Body of pancreas (tissue), 4 donors: Measurements from ENCODE around the gene FAM83E. TPM values are rescaled to one million over a fixed set of nuclear protein-coding genes. Genes with fewer than 3 reads are reported as not detected.

ENCODE experiments used
- ATAC-seq: fragments of 150-250 bp; one replicate; pipeline ENCODE4 v1.9.1; 2016
- DNase-seq, 4 donors: peaks; one replicate each; pipeline ENCODE4 v3.0.0-alpha.2; 2019
- H3K27ac ChIP-seq, 4 donors: fragments of 200-600 bp; sonication (generic); 1 replicate in 3 of 4; 2 replicates in 1 of 4; pipeline versions ENCODE4 v1.5.1 to v1.6.1; 2016 to 2019; ENCODE audit warnings: mild to moderate bottlenecking in 1 of 4, mixed read lengths in 1 of 4, moderate library complexity in 1 of 4
- H3K27me3 ChIP-seq, 2 donors: fragments of 200-600 bp; sonication (generic); one replicate each; pipeline ENCODE4 v1.6.0; 2016; ENCODE audit warnings: mild to moderate bottlenecking in 1 of 2
- H3K36me3 ChIP-seq, 2 donors: fragments of 200-600 bp; sonication (generic); replicated peaks in 1 of 2; 2 replicates each; pipeline ENCODE4 v1.5.1; 2016; ENCODE audit warnings: low read depth in 2 of 2; ENCODE audit not compliant: insufficient read depth in 1 of 2
- H3K4me1 ChIP-seq: fragments of 200-600 bp; sonication (generic); one replicate; pipeline ENCODE4 v1.6.0; 2016
- H3K4me3 ChIP-seq, 2 donors: fragments of 200-600 bp; sonication (generic); 1 replicate in 1 of 2; 2 replicates in 1 of 2; pipeline ENCODE4 v1.5.1; 2016 to 2019
- H3K9me3 ChIP-seq, 3 donors: fragments of 200-600 bp; sonication (generic); 1 replicate in 2 of 3; 2 replicates in 1 of 3; pipeline ENCODE4 v1.5.1; 2016
- CTCF ChIP-seq, 7 experiments: fragments of 450-650 bp in 4 of 7; fragments of 200-600 bp in 3 of 7; sonication (generic) in 3 of 7; IDR thresholded peaks; one replicate each; pipeline ENCODE4 v1.5.1; 2016 to 2019; ENCODE audit warnings: antibody characterized with exemption in 7 of 7
- POLR2A ChIP-seq, 3 donors: fragments of 450-650 bp; IDR thresholded peaks; one replicate each; pipeline ENCODE4 v1.6.1; 2016; ENCODE audit warnings: antibody characterized with exemption in 3 of 3, mild to moderate bottlenecking in 2 of 3
- WGBS, 2 donors: methylation state at CpG; one replicate each; pipeline ENCODE4 v1.1.5; 2017; 5-methylcytosine and 5-hydroxymethylcytosine counted together
- intact Hi-C: fragments of 100-400 bp; cut with DNase I; formaldehyde crosslinking; loops from one replicate; pipeline ENCODE4 v1.15.1; 2023
- total RNA-seq, 2 donors: library from RNA; depleted of rRNA; stranded (reverse); fragments of >200 nt; gene quantifications; one replicate each; pipeline ENCODE4 v1.1.0, GENCODE V29; 2016

The FAM83E gene
- total RNA-seq, 2 donors from 2014 or later: 0.33 to 4.2 TPM

- Histone ChIP-seq H3K4me1 (peaks cover 31% of the 10 kb centered on the region), H3K36me3 (no peaks in the 10 kb centered on the region), H3K27ac (no peak overlapping the region), H3K9me3 (no peaks in the 10 kb centered on the region), H3K4me3 (no peak overlapping the region), H3K27me3 (no peaks in the 10 kb centered on the region)
- WGBS, 2 donors: 62 to 71% methylated on average over 3 to 4 of the region's 4 CpGs
- TF ChIP-seq CTCF (IDR thresholded peaks at IDR 0.05): no peak
- no peak for TF ChIP-seq POLR2A (IDR thresholded peaks at IDR 0.05)
- DNase-seq (no peak), ATAC-seq (no peak)
- intact Hi-C loops: no loop called here
Observed at GRCh38 chr19:48644355-48644754, 29.5 kb upstream of the FAM83E start.

DNA sequence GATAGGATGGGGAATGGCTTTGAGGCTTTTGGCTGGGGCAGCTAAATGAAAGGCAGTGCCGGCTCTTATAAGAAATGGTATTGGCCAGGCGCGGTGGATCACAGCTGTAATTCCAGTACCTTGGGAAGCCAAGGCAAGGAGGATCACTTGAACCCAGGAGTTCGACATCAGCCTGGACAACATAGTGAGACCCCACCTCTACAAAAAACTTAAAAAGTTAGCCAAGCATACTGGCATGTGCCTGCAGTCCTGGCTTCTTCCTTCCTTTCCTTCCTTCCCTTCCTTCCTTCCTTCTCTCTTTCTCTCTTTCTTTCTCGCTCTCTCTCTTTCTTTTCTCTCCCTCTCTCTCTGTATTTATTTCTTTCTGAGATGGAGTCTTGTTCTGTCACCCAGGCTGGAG, 28.0 kb upstream of the FAM83E start:
- no peaks in the 10 kb centered on the region for H3K36me3 ChIP-seq
- H3K9me3 ChIP-seq: no peaks in the 10 kb centered on the region
- WGBS, 2 donors: 78 to 89% methylated on average over 5 of the region's 5 CpGs
- intact Hi-C loops: no loop called here
- H3K27me3 ChIP-seq: no peaks in the 10 kb centered on the region
- DNase-seq: no peak
- H3K4me1 ChIP-seq: peaks cover 40% of the 10 kb centered on the region
- TF ChIP-seq CTCF (IDR thresholded peaks at IDR 0.05) (no peak), POLR2A (IDR thresholded peaks at IDR 0.05) (no peak)
- ATAC-seq: no peak
- no peak overlapping the region for H3K27ac ChIP-seq
- no peak overlapping the region for H3K4me3 ChIP-seq

GRCh38 chr19:48641850-48642249, 27.0 kb upstream of the FAM83E start:
- no peaks in the 10 kb centered on the region for H3K9me3 ChIP-seq
- H3K36me3 ChIP-seq: no peaks in the 10 kb centered on the region
- peaks cover 40% of the 10 kb centered on the region for H3K4me1 ChIP-seq
- H3K27me3 ChIP-seq: no peaks in the 10 kb centered on the region
- H3K27ac ChIP-seq: no peak overlapping the region
- WGBS, 2 donors: 92% methylated on average over 2 of the region's 2 CpGs
- ATAC-seq (no peak), DNase-seq (no peak)
- no peak overlapping the region for H3K4me3 ChIP-seq
- no peak for TF ChIP-seq POLR2A (IDR thresholded peaks at IDR 0.05)
- no peak for TF ChIP-seq CTCF (IDR thresholded peaks at IDR 0.05)
- intact Hi-C loops: no loop called here

DNA sequence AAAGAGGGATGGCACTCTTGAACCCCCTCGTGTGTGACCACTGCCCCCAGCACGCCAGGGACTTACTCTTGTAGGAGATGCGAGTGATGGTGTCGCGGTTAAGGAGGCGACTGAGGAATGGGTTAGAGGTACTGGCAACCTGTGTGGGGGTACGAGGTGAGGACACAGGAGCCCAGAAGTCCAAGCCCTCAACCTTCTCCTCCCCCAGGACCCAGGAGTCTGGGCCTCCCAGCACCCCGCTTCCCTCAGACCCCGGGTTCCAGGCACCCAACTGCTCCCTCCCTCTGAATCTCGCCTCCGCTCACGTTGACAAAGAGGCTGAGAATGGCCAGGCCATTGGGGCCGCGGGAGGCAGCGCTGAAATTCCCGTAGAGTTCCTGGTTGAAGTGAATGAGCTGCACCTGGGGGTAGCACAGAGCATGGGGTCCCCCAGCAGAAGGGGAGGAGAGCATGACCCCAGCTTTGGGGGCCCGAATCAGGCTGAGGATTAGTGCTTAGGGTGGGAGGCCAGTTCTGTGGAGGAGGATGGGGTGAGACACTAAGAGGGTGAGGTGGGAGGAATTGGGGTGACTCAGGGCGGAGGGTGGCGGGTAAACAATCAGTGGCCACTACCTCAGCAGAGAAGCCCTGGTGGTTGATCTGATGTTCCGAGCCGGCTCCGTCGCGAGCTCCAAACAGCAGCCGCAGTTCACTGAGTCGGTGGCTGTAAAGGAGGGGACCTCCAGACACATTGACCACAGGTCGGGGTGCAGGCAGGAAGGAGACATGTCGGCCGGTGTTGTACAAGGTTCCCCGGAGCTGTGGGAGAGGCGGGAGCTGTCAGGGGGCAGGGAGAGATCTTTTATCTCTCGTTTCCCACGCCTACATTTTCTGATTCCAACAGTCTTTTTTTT, 24.9 kb upstream of the FAM83E start:
- DNase-seq (peak in 2 of 4 donors; percentile 20 to 26), ATAC-seq (no peak)
- Histone ChIP-seq H3K4me3 (no peak overlapping the region), H3K27me3 (no peaks in the 10 kb centered on the region), H3K9me3 (no peaks in the 10 kb centered on the region), H3K36me3 (no peaks in the 10 kb centered on the region), H3K27ac (peak overlapping the region in 1 of 4 donors; percentile 14), H3K4me1 (peaks cover 28% of the 10 kb centered on the region)
- no peak for TF ChIP-seq CTCF (IDR thresholded peaks at IDR 0.05)
- TF ChIP-seq POLR2A (IDR thresholded peaks at IDR 0.05): no peak
- 63 to 74% methylated on average over 25 to 33 of the region's 33 CpGs for WGBS, 2 donors
- intact Hi-C loops: no loop called here
